NCI-H2196 (cell line): ENCODE measurements around the gene CRADD.

Experiments used
- DNase-seq: peaks from one replicate; lab custom pipeline; 2025; ENCODE audit not compliant: unreplicated experiment; lab: John Stamatoyannopoulos, UW

The CRADD gene

GRCh38 chr12:93836620-93837260 is 159.6 kb downstream of the CRADD start:
- DNase-seq = no peak

- DNase-seq = no peak
Observed at GRCh38 chr12:93838193-93838592, 161.0 kb downstream of the CRADD start.

- DNase-seq = no peak
Observed at GRCh38 chr12:93839064-93839463, 161.9 kb downstream of the CRADD start.

GRCh38 chr12:93841671-93842070 is 164.5 kb downstream of the CRADD start:
- no peak for DNase-seq

GRCh38 chr12:93844164-93844784 is 167.1 kb downstream of the CRADD start:
- DNase-seq = no peak

GRCh38 chr12:93846936-93847516 is 169.9 kb downstream of the CRADD start:
- DNase-seq = no peak

GRCh38 chr12:93847517-93848474 is 170.6 kb downstream of the CRADD start:
- DNase-seq = no peak

- no peak for DNase-seq
Observed at GRCh38 chr12:93848523-93849101, 171.4 kb downstream of the CRADD start.

GRCh38 chr12:93849946-93850345 is 172.8 kb downstream of the CRADD start:
- no peak for DNase-seq

GRCh38 chr12:93850481-93851256 is 173.5 kb downstream of the CRADD start:
- DNase-seq = no peak

- DNase-seq = no peak
Observed at GRCh38 chr12:93851257-93851671, 174.1 kb downstream of the CRADD start.

- DNase-seq = no peak
Observed at GRCh38 chr12:93852173-93852591, 175.0 kb downstream of the CRADD start.

- no peak for DNase-seq
Observed at GRCh38 chr12:93853698-93854478, 176.7 kb downstream of the CRADD start.

GRCh38 chr12:93855261-93855660 is 178.1 kb downstream of the CRADD start:
- DNase-seq = no peak

- DNase-seq = no peak
Observed at GRCh38 chr12:93856611-93857010, 179.4 kb downstream of the CRADD start.

- DNase-seq = no peak
Observed at GRCh38 chr12:93857279-93857938, 180.2 kb downstream of the CRADD start.

- no peak for DNase-seq
Observed at GRCh38 chr12:93857991-93858447, 180.8 kb downstream of the CRADD start.

GRCh38 chr12:93860668-93861373 is 183.6 kb downstream of the CRADD start:
- DNase-seq = no peak
